ENCODE results near the gene CLTA.

DNA sequence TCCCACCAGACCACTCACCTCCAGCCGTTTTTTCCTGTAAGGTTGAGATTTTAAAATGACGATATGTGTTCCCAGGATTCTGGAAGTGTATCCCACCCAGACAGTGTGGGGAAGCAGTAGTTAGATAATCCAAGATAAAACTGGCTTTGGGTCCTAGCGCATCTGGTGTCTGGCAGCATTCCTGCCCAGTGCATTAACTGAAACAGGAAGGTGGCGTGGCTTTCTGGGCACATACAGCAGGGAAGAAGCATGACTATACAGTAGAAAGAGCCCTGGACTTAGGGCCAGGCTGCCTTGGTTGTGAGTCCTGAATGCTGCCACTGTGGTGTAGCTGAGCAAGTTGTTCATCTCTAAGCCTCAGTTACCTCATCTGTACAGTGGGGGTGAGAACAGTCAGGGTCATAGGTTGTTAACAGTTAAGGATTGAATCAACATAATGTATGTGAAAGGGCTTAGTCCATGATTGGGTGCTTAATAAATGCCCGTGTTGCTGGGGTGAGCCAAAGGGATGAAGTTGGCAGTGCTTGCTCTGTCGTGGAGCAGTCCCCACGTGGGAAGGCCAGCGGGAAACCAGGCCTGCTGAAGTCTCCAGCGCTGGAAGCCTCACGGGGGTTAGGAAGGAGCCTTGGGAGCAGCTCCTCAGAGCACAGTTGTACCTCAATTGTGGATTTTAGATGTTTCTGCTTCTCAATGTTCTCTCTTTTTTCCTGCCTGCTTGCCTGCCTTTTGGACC is 18.0 kb downstream of the CLTA start:
- TF ChIP-seq CTCF (IDR thresholded peaks at IDR 0.05) = no peak
- TF ChIP-seq POLR2A (IDR thresholded peaks at IDR 0.05) = no peak
